Peyer's patch (tissue), 4 donors: ENCODE data around the gene DESI2.

ENCODE experiments used
- POLR2A ChIP-seq, 2 donors: fragments of 450-650 bp; IDR thresholded peaks; one replicate each; pipeline ENCODE4 v1.5.1; 2017; ENCODE audit warnings: antibody characterized with exemption in 2 of 2, mild to moderate bottlenecking in 2 of 2, moderate library complexity in 2 of 2
- TF ChIP-seq, protein P1 (sequence below), 6 experiments: fragments of 450-650 bp in 4 of 6; fragments of 200-600 bp in 2 of 6; sonication (generic) in 1 of 6; IDR thresholded peaks; one replicate each; pipeline ENCODE4 v1.5.1; 2017 to 2019; ENCODE audit warnings: antibody characterized with exemption in 6 of 6, mild to moderate bottlenecking in 3 of 6, moderate library complexity in 1 of 6

DNA sequence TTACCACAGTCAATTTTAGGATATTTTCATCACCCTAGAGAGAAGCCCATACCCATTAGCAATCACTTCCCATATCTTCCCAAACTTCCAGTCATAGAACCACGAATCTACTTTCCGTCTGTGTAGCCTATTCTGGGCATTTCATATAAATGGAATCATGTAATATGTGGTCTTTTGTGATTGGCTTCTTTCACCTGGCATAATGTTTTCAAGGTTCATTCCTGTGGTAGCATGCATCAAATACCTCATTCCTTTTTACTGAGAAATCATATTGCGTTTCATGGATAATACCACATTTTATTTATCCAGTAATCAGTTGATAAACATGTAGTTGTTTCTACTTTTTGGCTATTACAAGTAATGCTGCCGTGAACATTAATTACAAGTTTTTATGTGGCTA lies 21.5 kb downstream of the DESI2 start:
- TF ChIP-seq POLR2A (IDR thresholded peaks at IDR 0.05) = no peak
- TF ChIP-seq, protein P1, sequence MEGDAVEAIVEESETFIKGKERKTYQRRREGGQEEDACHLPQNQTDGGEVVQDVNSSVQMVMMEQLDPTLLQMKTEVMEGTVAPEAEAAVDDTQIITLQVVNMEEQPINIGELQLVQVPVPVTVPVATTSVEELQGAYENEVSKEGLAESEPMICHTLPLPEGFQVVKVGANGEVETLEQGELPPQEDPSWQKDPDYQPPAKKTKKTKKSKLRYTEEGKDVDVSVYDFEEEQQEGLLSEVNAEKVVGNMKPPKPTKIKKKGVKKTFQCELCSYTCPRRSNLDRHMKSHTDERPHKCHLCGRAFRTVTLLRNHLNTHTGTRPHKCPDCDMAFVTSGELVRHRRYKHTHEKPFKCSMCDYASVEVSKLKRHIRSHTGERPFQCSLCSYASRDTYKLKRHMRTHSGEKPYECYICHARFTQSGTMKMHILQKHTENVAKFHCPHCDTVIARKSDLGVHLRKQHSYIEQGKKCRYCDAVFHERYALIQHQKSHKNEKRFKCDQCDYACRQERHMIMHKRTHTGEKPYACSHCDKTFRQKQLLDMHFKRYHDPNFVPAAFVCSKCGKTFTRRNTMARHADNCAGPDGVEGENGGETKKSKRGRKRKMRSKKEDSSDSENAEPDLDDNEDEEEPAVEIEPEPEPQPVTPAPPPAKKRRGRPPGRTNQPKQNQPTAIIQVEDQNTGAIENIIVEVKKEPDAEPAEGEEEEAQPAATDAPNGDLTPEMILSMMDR (IDR thresholded peaks at IDR 0.05) = no peak
